ENCODE data around the gene PALLD. TPM values are rescaled to one million over a fixed set of nuclear protein-coding genes. Genes with fewer than 3 reads are reported as not detected.
"Not testable (repeated sequence)": the region's sequence is repeated elsewhere in the genome, so short reads cannot be mapped to it uniquely, and the experiment has no call there.

PALLD gene
- total RNA-seq: 10 to 100 TPM; 11.3 to 49.1 TPM

GRCh38 chr4:168496834-168497233, at the start of gene PALLD:
Gene PALLD (plus strand): TSS chr4:168497052.
- no peaks in the 10 kb centered on the region for H3K4me1 Mint-ChIP-seq
- no peaks in the 10 kb centered on the region for H3K9me3 Mint-ChIP-seq
- H3K36me3 Mint-ChIP-seq (ENCODE audit: low read depth): no peaks in the 10 kb centered on the region
- H3K4me3 Mint-ChIP-seq: no peak within 1 kb of the TSS
- ATAC-seq (replicated peaks): no peak
- H3K27me3 Mint-ChIP-seq: peaks cover 24% of the 10 kb centered on the region
- H3K27ac Mint-ChIP-seq: no peak within 1 kb of the TSS

GRCh38 chr4:168449063-168449462, 47.8 kb upstream of the PALLD start:
- peaks cover 13% of the 10 kb centered on the region for H3K4me1 Mint-ChIP-seq
- H3K36me3 Mint-ChIP-seq (ENCODE audit: low read depth): peaks cover 51% of the 10 kb centered on the region
- H3K9me3 Mint-ChIP-seq; ATAC-seq (replicated peaks); H3K27ac Mint-ChIP-seq; H3K27me3 Mint-ChIP-seq; H3K4me3 Mint-ChIP-seq: not testable (repeated sequence)

- no peaks in the 10 kb centered on the region for H3K9me3 Mint-ChIP-seq
- peak overlapping the region; percentile 42 for H3K4me3 Mint-ChIP-seq
- ATAC-seq (replicated peaks): peak; percentile 61
- H3K27me3 Mint-ChIP-seq: no peaks in the 10 kb centered on the region
- H3K36me3 Mint-ChIP-seq (ENCODE audit: low read depth): peaks cover 60% of the 10 kb centered on the region
- peak overlapping the region; percentile 49 for H3K27ac Mint-ChIP-seq
- peaks cover 13% of the 10 kb centered on the region for H3K4me1 Mint-ChIP-seq
Measured at GRCh38 chr4:168449719-168450452, 47.0 kb upstream of the PALLD start.

- ATAC-seq (replicated peaks): peak; percentile 65
- H3K4me1 Mint-ChIP-seq: peaks cover 13% of the 10 kb centered on the region
- H3K27me3 Mint-ChIP-seq: no peaks in the 10 kb centered on the region
- H3K9me3 Mint-ChIP-seq: no peaks in the 10 kb centered on the region
- H3K4me3 Mint-ChIP-seq: peak overlapping the region; percentile 40
- H3K27ac Mint-ChIP-seq: peak overlapping the region; percentile 41
- H3K36me3 Mint-ChIP-seq (ENCODE audit: low read depth): peaks cover 71% of the 10 kb centered on the region
Measured at GRCh38 chr4:168451331-168451730, 45.5 kb upstream of the PALLD start.

GRCh38 chr4:168451744-168452390, 45.0 kb upstream of the PALLD start:
- Mint-ChIP-seq H3K27ac (peak overlapping the region; percentile 41), H3K9me3 (no peaks in the 10 kb centered on the region), H3K4me3 (peak overlapping the region; percentile 40), H3K27me3 (no peaks in the 10 kb centered on the region), H3K36me3 (ENCODE audit: low read depth) (peaks cover 71% of the 10 kb centered on the region), H3K4me1 (peaks cover 13% of the 10 kb centered on the region)
- peak; percentile 92 for ATAC-seq (replicated peaks)

- no peaks in the 10 kb centered on the region for H3K9me3 Mint-ChIP-seq
- H3K27ac Mint-ChIP-seq: no peak overlapping the region
- ATAC-seq (replicated peaks): no peak
- no peak overlapping the region for H3K4me3 Mint-ChIP-seq
- peaks cover 62% of the 10 kb centered on the region for H3K36me3 Mint-ChIP-seq (ENCODE audit: low read depth)
- H3K4me1 Mint-ChIP-seq: peaks cover 13% of the 10 kb centered on the region
- no peaks in the 10 kb centered on the region for H3K27me3 Mint-ChIP-seq
Measured at GRCh38 chr4:168453146-168453545, 43.7 kb upstream of the PALLD start.

- peaks cover 50% of the 10 kb centered on the region for H3K36me3 Mint-ChIP-seq (ENCODE audit: low read depth)
- ATAC-seq (replicated peaks); H3K27ac Mint-ChIP-seq; H3K4me3 Mint-ChIP-seq; H3K9me3 Mint-ChIP-seq; H3K4me1 Mint-ChIP-seq; H3K27me3 Mint-ChIP-seq: not testable (repeated sequence)
Measured at GRCh38 chr4:168458256-168458655, 38.6 kb upstream of the PALLD start.

- H3K27ac Mint-ChIP-seq: no peak overlapping the region
- no peaks in the 10 kb centered on the region for H3K4me1 Mint-ChIP-seq
- no peaks in the 10 kb centered on the region for H3K27me3 Mint-ChIP-seq
- no peak overlapping the region for H3K4me3 Mint-ChIP-seq
- no peaks in the 10 kb centered on the region for H3K9me3 Mint-ChIP-seq
- ATAC-seq (replicated peaks): no peak
- H3K36me3 Mint-ChIP-seq (ENCODE audit: low read depth): peaks cover 23% of the 10 kb centered on the region
Measured at GRCh38 chr4:168461821-168462220, 35.0 kb upstream of the PALLD start.

GRCh38 chr4:168472920-168473319, 23.9 kb upstream of the PALLD start:
- H3K9me3 Mint-ChIP-seq: no peaks in the 10 kb centered on the region
- no peak for ATAC-seq (replicated peaks)
- no peak overlapping the region for H3K4me3 Mint-ChIP-seq
- H3K4me1 Mint-ChIP-seq: peaks cover 18% of the 10 kb centered on the region
- no peaks in the 10 kb centered on the region for H3K27me3 Mint-ChIP-seq
- H3K27ac Mint-ChIP-seq: no peak overlapping the region
- peaks cover 43% of the 10 kb centered on the region for H3K36me3 Mint-ChIP-seq (ENCODE audit: low read depth)

- peaks cover 29% of the 10 kb centered on the region for H3K4me1 Mint-ChIP-seq
Measured at GRCh38 chr4:168474660-168475320, 22.1 kb upstream of the PALLD start.

GRCh38 chr4:168475745-168476144, 21.1 kb upstream of the PALLD start:
- no peaks in the 10 kb centered on the region for H3K9me3 Mint-ChIP-seq
- no peaks in the 10 kb centered on the region for H3K27me3 Mint-ChIP-seq
- H3K36me3 Mint-ChIP-seq (ENCODE audit: low read depth): peaks cover 30% of the 10 kb centered on the region
- peaks cover 30% of the 10 kb centered on the region for H3K4me1 Mint-ChIP-seq
- no peak overlapping the region for H3K4me3 Mint-ChIP-seq
- H3K27ac Mint-ChIP-seq: no peak overlapping the region
- peak; percentile 58 for ATAC-seq (replicated peaks)

More at GRCh38 chr4:168474660-168475320, 22.1 kb upstream of the PALLD start:
- H3K4me3 Mint-ChIP-seq: no peak overlapping the region
- H3K27ac Mint-ChIP-seq: peak overlapping the region; percentile 33
- no peaks in the 10 kb centered on the region for H3K27me3 Mint-ChIP-seq
- no peaks in the 10 kb centered on the region for H3K9me3 Mint-ChIP-seq
- H3K36me3 Mint-ChIP-seq (ENCODE audit: low read depth): peaks cover 34% of the 10 kb centered on the region
- no peak for ATAC-seq (replicated peaks)

- no peak overlapping the region for H3K27ac Mint-ChIP-seq
- H3K36me3 Mint-ChIP-seq (ENCODE audit: low read depth): peaks cover 6% of the 10 kb centered on the region
- H3K4me1 Mint-ChIP-seq: peaks cover 49% of the 10 kb centered on the region
- no peaks in the 10 kb centered on the region for H3K27me3 Mint-ChIP-seq
- H3K4me3 Mint-ChIP-seq: peak overlapping the region; percentile 85
- no peaks in the 10 kb centered on the region for H3K9me3 Mint-ChIP-seq
- no peak for ATAC-seq (replicated peaks)
Measured at GRCh38 chr4:168478868-168479267, 18.0 kb upstream of the PALLD start.

- Mint-ChIP-seq H3K27ac (peak overlapping the region; percentile 87), H3K4me1 (peaks cover 42% of the 10 kb centered on the region), H3K9me3 (no peaks in the 10 kb centered on the region), H3K4me3 (peak overlapping the region; percentile 85), H3K27me3 (no peaks in the 10 kb centered on the region), H3K36me3 (ENCODE audit: low read depth) (peaks cover 6% of the 10 kb centered on the region)
- ATAC-seq (replicated peaks): peak; percentile 66
Measured at GRCh38 chr4:168480931-168481611, 15.8 kb upstream of the PALLD start.

- Mint-ChIP-seq H3K4me3 (no peak overlapping the region), H3K36me3 (ENCODE audit: low read depth) (peaks cover 6% of the 10 kb centered on the region), H3K27me3 (no peaks in the 10 kb centered on the region), H3K9me3 (no peaks in the 10 kb centered on the region), H3K4me1 (peaks cover 37% of the 10 kb centered on the region), H3K27ac (no peak overlapping the region)
- no peak for ATAC-seq (replicated peaks)
Measured at GRCh38 chr4:168483811-168484210, 13.0 kb upstream of the PALLD start.

Data from activated T-helper 17 cell treated with anti-CD3 and anti-CD28 coated beads, Interleukin-2, amount 50 U/mL, for 72 hours (primary cell).